Cortex of kidney (tissue), 1 donor: ENCODE measurements around the gene ZNF341.
A peak's percentile ranks its signal among the peaks of the same experiment; 100 is the strongest.
"Not testable (repeated sequence)": the region's sequence is repeated elsewhere in the genome, so short reads cannot be mapped to it uniquely, and the experiment has no call there.

ENCODE experiments used
- DNase-seq: peaks from one replicate; lab custom pipeline; 2025; lab: John Stamatoyannopoulos, UW

Gene ZNF341

GRCh38 chr20:33730946-33731692, 677 bp upstream of the ZNF341 start:
- no peak for DNase-seq

DNA sequence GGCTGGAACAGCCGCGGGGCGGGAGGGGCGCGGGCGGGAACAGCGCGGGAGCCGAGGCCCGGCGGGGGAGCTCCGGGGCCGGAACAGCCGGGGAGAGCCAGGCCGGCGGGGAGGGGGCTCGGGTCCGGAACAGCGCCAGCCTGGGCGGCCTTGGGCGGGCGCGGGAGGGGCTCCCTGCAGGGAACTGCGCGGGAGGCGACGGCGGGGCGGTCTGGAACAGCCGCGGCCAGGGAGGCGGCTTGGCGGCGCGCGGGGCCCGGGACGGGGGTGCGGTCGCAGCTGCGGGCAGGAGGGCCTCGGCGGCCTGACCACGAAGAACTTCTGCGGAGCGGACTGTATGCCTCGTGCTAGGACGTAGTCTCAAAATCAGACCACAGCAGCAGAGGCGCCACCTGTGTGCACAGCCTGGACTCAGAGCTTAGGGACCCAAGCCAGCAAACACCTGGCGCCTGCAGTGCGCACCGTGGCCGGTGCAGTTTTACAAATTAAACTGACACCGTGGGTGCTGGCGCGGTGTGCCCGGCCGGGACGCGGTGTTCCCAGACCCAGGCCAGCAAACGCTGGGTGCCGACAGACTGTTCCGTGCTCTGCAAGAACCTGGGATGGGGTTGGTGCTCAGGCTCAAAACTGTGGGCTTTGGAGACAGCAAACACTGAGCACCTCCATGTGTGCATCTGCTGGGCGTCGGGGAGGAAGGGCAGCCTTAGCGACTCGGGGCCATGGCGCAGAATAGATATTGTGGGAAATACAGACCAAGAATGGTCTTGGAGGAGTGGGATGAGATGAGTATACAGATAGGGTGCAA, 572 bp downstream of the ZNF341 start:
- peak; percentile 60 for DNase-seq

GRCh38 chr20:33733654-33734576, 2.1 kb downstream of the ZNF341 start:
- DNase-seq: no peak

DNA sequence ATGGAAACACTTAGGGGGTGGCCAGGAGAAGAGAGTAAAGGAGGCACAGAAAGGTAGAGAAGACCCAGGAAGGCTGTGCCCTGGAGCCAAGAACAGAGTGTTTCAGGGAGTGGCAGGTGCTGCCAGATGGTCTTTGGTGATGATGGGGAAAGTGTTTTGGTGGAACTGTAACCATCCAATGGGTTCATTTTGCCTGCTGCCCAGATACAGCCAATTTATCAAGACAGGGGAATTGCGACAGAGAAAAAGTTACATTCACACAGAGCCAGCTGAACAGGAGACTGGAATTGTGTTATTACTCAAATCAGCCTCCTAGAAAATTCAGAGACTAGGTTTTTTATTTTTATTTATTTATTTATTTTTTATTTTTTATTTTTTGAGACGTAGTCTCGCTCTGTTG, 5.2 kb downstream of the ZNF341 start:
- DNase-seq: no peak

DNA sequence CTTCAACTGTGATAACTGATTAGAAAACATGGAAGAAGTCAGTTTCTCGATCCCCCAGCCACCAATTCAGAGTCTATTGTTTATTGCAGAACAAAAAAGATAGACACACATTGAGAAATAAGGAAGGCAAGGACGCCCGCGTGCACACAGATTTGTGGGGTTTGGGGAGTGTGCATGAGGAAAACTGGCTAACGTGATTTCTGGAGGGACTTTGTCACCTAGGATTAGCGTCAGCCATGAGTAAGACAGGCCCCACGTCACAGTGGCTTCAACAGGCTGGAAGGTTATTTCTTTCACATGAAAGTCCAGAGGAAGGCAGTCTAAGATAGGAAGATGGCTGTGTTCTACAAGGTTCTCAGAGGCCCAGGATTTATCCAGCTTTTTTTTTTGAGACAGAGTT, 7.7 kb downstream of the ZNF341 start:
- DNase-seq: no peak

GRCh38 chr20:33740189-33740588, 8.4 kb downstream of the ZNF341 start:
- no peak for DNase-seq

- no peak for DNase-seq
Measured at GRCh38 chr20:33744181-33744580, 12.4 kb downstream of the ZNF341 start.

DNA sequence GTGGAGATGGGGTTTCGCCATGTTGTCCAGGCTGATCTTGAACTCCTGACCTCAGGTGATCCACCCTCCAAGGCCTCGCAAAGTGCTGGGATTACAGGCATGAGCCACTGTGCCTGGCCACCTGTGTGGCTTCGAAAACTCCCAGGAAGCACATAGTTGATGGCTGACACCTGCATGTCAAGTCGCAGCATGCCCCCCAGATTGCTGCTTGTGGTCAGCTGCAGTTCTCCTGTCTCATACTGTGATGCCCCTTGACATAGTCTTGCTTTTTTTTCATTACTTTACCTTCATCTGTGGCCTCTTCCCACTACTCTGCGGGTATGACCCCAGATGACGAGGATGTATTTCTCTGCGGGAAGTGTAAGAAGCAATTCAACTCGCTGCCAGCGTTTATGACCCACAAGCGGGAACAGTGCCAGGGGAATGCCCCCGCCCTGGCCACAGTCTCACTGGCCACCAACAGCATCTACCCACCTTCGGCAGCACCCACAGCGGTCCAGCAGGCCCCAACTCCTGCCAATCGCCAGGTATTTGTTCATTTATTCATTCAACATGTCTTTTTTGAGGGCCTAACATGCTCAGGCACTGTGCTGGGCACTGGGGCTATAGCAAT, 13.1 kb downstream of the ZNF341 start:
- no peak for DNase-seq

GRCh38 chr20:33746325-33746998, 14.7 kb downstream of the ZNF341 start:
- DNase-seq: no peak

DNA sequence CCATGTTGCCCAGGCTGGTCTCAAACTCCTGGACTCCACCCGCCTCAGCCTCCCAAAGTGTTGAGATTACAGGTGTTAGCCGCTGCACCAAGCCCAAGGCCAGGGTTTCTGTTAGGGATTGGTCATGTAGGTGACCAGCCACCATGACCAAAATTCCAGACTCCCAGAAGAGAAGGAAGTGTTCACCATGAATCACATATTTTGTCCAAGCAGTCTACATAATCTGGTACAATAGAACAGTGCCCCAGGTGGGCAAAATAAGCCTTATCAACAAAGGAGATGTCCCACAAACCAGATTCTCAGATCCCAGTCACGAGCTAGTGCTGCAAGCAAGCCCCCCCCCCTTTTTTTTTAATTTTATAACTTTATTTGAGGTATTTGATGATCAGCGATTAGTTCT, 20.0 kb downstream of the ZNF341 start:
- no peak for DNase-seq

DNA sequence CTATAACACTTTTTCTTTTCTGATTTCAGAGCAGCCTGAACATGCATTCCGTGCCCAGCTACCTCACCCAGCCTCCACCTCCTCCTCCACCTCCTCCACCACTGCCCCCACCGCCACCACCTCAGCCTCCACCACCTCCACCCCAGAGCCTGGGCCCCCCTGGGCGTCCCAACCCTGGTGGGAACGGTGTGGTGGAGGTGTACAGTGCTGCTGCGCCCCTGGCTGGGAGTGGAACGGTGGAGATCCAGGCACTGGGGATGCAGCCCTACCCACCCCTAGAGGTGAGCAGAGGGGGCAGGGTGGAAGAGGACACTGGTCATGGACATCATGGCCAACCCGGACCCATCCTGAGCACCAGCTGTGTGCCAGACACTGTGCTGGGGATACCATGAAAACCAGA, 21.3 kb downstream of the ZNF341 start:
- no peak for DNase-seq

DNA sequence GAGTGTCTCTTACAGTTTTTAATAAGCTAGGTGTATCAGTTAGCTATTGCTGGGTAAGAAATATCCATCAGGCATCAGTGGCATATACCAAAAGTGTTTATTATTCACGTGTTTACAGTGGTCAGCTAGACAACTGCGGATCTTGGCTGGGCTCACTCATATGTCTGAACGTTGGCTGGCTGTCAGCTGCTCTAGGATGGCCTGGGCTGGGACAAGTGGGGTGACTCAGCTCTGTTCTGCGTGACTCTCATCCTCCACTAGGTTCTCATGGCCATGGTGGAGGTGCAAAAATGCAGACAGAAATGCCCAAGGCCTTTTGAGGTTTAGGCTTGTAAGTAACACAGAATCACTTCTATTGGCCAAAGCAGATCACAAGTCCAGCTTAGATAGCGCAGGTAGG, 22.0 kb downstream of the ZNF341 start:
- DNase-seq: no peak

GRCh38 chr20:33755936-33756490, 24.2 kb downstream of the ZNF341 start:
- not testable (repeated sequence) for DNase-seq

- DNase-seq: no peak
Measured at GRCh38 chr20:33757046-33757445, 25.2 kb downstream of the ZNF341 start.

- no peak for DNase-seq
Measured at GRCh38 chr20:33757458-33757857, 25.7 kb downstream of the ZNF341 start.

DNA sequence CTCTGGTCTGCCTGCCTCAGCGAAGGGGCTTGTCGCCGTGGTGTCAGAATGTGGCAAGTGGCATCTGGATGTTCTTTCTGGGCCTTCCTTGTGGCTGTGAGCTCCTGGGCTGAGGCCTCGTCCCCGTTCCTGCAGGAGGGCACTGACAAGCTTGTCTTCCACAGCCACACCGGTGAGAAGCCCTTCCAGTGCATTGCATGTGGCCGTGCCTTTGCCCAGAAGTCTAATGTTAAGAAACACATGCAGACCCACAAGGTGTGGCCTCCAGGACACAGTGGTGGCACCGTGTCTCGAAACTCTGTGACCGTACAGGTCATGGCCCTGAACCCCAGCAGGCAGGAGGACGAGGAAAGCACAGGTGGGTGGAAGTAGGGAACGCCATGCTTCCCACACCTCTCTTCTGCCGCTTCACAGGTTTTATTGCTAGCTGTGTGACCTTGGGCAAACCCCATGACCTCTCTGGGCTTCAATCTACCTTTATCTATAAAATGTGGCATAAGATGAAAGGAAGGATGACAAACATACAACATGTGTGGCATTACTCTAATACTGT, 30.0 kb downstream of the ZNF341 start:
- DNase-seq: no peak

- DNase-seq: no peak
Measured at GRCh38 chr20:33765099-33765498, 33.3 kb downstream of the ZNF341 start.

DNA sequence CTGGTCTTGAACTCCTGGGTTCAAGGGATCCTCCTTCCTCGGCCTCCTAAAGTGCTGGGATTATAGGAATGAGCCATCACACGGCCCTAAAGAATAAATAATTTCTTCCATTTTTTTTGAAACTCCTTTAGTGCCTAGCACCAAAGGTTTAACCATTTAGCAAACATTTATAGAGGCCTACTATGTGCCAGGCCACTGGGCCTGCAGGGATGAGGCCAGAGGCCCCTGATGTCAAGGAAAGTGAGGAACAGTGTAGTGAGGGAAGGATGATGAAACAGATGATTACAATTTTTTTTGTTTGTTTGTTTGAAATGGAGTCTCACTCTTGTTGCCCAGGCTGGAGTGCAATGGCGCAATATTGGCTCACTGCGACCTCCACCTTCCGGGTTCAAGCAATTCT, 33.8 kb downstream of the ZNF341 start:
- no peak for DNase-seq

DNA sequence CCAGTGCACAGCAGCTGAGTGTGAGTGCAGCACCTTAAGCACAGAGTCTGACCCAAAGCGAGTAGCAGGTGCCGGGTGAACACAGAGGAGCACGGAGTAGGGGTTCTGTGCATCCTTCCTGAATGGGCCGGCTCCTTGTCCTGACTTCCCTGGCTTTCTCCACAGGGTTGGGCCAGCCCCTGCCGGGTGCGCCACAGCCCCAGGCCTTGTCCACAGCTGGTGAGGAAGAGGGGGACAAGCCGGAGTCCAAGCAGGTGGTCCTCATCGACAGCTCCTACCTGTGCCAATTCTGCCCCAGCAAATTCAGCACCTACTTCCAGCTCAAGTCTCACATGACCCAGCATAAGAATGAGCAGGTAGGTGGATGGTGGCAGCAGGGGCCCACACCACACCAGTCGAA, 34.9 kb downstream of the ZNF341 start:
- no peak for DNase-seq

- DNase-seq: no peak
Measured at GRCh38 chr20:33767777-33768138, 36.0 kb downstream of the ZNF341 start.

DNA sequence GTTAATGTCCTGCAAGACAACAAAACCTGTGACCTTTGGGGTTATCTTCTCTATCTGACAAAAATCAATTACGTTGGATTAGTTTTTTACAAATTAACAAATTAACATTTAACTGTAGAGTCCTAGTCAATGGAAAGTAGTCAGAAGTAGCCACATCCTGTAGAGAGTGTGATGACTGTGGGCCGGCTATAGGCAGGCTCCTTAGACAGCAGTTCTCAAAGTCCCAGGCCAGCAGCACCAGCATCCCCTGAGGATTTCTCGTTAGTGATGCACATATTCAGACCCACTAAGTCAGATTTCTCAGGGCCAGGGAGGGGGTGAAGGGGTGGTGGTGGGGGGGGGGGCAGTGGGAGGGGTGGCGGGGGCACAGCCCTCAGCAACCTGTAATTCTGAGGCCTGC, 37.2 kb downstream of the ZNF341 start:
- DNase-seq: no peak
